Fibroblast of the aortic adventitia (primary cell): Measurements from ENCODE around the gene PMM1. TPM values are rescaled to one million over a fixed set of nuclear protein-coding genes. Genes with fewer than 3 reads are reported as not detected.
A peak's percentile ranks its signal among the peaks of the same experiment; 100 is the strongest.

Experiments
- DNase-seq: peaks from one replicate; pipeline ENCODE4 v3.0.0-alpha.2; 2010; ENCODE audit warnings: low read depth
- H3K4me3 ChIP-seq: 2 replicates; pipeline ENCODE4 v1.5.1; 2011; ENCODE audit warnings: low read depth, mild to moderate bottlenecking, control low read depth, low read length, moderate library complexity
- CTCF ChIP-seq: IDR thresholded peaks from 2 replicates; pipeline ENCODE4 v1.5.1; 2011; ENCODE audit warnings: mild to moderate bottlenecking, low read length, control low read depth, inconsistent platforms; ENCODE audit not compliant: insufficient read depth
- total RNA-seq: library from RNA; depleted of rRNA; stranded (reverse); fragments of >200 nt; gene quantifications from 2 replicates; pipeline ENCODE4 v1.2.3, GENCODE V29; 2012; ENCODE audit warnings: low replicate concordance

PMM1 gene
- total RNA-seq, 1 donor = 29.0 TPM

- no peak for TF ChIP-seq CTCF
- DNase-seq = no peak
- peak overlapping the region; percentile 90 for H3K4me3 ChIP-seq
Measured at GRCh38 chr22:41621911-41622179, 32.2 kb upstream of the PMM1 start.

GRCh38 chr22:41621099-41621910 is 31.7 kb upstream of the PMM1 start, which contains the start of gene XRCC6:
Gene XRCC6, plus strand, starts transcription at chr22:41621295. Its CDS starts 710 bp downstream, at chr22:41622005.
- H3K4me3 ChIP-seq = peak within 1 kb of the TSS; percentile 91
- DNase-seq = peak; percentile 100
- TF ChIP-seq CTCF = no peak

GRCh38 chr22:41620589-41621098 is 31.0 kb upstream of the PMM1 start, which contains the start of gene DESI1:
Gene DESI1, minus strand, starts transcription at chr22:41621043. Its CDS starts 204 bp downstream, at chr22:41620839.
- DNase-seq = no peak
- no peak for TF ChIP-seq CTCF
- peak within 1 kb of the TSS; percentile 91 for H3K4me3 ChIP-seq

GRCh38 chr22:41619979-41620588 is 30.4 kb upstream of the PMM1 start:
- TF ChIP-seq CTCF = no peak
- peak overlapping the region; percentile 91 for H3K4me3 ChIP-seq
- DNase-seq = no peak

- no peak for DNase-seq
- TF ChIP-seq CTCF = no peak
- no peak overlapping the region for H3K4me3 ChIP-seq
Measured at GRCh38 chr22:41613456-41613855, 23.8 kb upstream of the PMM1 start.

GRCh38 chr22:41612603-41613306 is 23.1 kb upstream of the PMM1 start:
- DNase-seq = no peak
- no peak overlapping the region for H3K4me3 ChIP-seq
- TF ChIP-seq CTCF = no peak
